ENCODE results near the gene LIME1. TPM values are rescaled to one million over a fixed set of nuclear protein-coding genes. Genes with fewer than 3 reads are reported as not detected.
A peak's percentile ranks its signal among the peaks of the same experiment; 100 is the strongest.

LIME1 gene
- total RNA-seq, 2 experiments from 2014 or later = 7.3 to 10.2 TPM

DNA sequence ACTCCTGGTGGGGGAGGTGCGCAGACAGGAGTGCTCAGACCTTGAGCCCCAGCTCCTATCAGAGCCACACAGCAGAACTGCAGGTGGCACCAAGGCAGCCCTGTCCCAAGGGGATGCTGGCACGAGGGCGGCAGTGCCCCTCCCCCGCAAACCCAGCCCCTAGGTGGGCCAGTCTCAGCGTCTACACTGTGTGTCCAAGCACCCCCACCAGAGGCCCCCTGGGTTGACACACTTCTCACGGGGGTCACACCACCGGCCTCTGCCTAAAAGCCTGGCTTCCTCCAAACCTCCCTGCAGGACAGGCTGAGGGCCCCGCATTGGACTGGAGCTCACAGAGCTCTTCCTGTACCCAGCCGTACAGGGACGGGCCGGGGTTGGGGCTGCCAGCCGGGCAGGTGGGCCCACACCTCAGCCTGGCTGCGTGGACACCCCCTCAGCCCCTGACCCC is 11.2 kb downstream of the LIME1 start:
- no peaks in the 10 kb centered on the region for H3K9me3 Mint-ChIP-seq (ENCODE audit: low read depth)
- DNase-seq (no peak), ATAC-seq (no peak)
- no peaks in the 10 kb centered on the region for H3K27me3 Mint-ChIP-seq
- H3K4me3 Mint-ChIP-seq = no peak overlapping the region
- ChIA-PET CTCF (interaction anchor here (0.8 kb wide), 1 partner anchor 22 kb away, joined by 3 read pairs; no protein-coding TSS in a partner anchor), POLR2A (no interaction called here)
- no peak overlapping the region for H3K27ac Mint-ChIP-seq
- peaks cover 2% of the 10 kb centered on the region for H3K36me3 Mint-ChIP-seq (ENCODE audit: low read depth)
- peaks cover 20% of the 10 kb centered on the region for H3K4me1 Mint-ChIP-seq
- intact Hi-C loops (cut with DNase I, micrococcal nuclease) = no loop called here

DNA sequence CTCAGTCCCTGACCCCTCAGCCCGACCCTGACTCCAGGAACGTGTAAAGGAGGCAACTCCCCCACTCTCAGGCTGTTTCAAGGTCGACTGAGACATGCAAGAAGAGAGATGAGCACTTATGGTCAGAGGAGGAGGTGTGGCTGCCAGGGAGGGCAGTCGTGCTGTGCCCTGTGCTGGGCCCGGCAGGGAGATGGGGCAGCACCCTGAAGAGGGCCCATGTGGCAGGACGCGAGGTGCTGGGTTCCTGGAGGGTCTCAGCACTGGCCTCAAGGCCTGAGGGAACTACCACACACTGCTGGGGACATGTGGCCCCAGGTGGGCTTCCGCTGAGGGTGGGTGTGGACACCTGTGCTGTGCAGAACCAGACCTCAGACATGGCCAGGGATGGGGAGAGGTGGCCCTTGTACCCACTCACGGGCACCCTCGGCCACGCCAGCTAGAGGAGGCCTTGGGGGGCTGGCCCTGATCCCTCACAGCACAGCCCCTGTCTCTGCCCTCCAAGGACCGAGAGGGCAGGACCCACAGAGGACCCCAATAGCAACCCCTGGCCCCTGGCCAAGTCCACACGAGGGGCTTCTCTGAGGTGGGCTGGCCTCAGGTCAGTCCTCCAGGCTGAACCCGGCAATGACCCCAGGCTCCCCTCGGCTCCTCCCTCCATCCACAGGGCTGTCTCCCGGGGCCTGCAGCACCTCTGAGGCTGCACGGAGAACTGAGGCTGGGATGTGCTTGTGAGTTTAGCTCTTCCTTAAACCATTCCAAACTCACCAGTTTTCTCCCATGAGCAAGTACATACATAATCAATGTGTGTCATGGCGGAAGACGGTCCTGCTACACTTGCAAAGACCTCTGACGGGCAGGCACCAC is 11.8 kb downstream of the LIME1 start:
- DNase-seq = no peak
- ChIA-PET POLR2A (no interaction called here), CTCF (interaction anchor here (0.8 kb wide), 1 partner anchor 21 kb away, joined by 3 read pairs; no protein-coding TSS in a partner anchor)
- no peak overlapping the region for H3K4me3 Mint-ChIP-seq
- intact Hi-C loops (cut with DNase I, micrococcal nuclease) = no loop called here
- H3K27me3 Mint-ChIP-seq = no peaks in the 10 kb centered on the region
- no peaks in the 10 kb centered on the region for H3K9me3 Mint-ChIP-seq (ENCODE audit: low read depth)
- H3K36me3 Mint-ChIP-seq (ENCODE audit: low read depth) = peaks cover 2% of the 10 kb centered on the region
- no peak for ATAC-seq
- peaks cover 20% of the 10 kb centered on the region for H3K4me1 Mint-ChIP-seq
- peak overlapping the region; percentile 34 for H3K27ac Mint-ChIP-seq

DNA sequence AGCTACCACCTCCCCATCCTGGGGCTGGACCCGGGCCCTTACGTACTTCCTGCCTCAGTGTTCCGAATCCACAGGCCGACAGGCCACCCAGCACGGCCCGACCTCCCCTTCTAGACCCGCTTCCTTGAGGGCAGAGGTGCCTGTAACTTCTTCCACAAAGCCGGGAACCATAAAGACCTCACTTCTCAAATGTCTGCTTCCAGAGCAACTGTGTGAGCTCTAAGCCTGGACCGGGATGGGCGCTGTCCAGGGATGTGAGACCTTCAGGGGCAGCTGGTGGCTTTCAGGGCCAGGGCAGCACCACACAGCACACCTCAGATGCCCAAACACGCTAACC is 12.4 kb downstream of the LIME1 start:
- POLR2A ChIA-PET = no interaction called here
- Mint-ChIP-seq H3K36me3 (ENCODE audit: low read depth) (no peaks in the 10 kb centered on the region), H3K4me1 (peaks cover 20% of the 10 kb centered on the region), H3K27me3 (no peaks in the 10 kb centered on the region), H3K9me3 (ENCODE audit: low read depth) (no peaks in the 10 kb centered on the region), H3K27ac (peak overlapping the region; percentile 34), H3K4me3 (no peak overlapping the region)
- intact Hi-C loops (cut with DNase I, micrococcal nuclease) = no loop called here
- DNase-seq (no peak), ATAC-seq (no peak)
- CTCF ChIA-PET = no interaction called here

DNA sequence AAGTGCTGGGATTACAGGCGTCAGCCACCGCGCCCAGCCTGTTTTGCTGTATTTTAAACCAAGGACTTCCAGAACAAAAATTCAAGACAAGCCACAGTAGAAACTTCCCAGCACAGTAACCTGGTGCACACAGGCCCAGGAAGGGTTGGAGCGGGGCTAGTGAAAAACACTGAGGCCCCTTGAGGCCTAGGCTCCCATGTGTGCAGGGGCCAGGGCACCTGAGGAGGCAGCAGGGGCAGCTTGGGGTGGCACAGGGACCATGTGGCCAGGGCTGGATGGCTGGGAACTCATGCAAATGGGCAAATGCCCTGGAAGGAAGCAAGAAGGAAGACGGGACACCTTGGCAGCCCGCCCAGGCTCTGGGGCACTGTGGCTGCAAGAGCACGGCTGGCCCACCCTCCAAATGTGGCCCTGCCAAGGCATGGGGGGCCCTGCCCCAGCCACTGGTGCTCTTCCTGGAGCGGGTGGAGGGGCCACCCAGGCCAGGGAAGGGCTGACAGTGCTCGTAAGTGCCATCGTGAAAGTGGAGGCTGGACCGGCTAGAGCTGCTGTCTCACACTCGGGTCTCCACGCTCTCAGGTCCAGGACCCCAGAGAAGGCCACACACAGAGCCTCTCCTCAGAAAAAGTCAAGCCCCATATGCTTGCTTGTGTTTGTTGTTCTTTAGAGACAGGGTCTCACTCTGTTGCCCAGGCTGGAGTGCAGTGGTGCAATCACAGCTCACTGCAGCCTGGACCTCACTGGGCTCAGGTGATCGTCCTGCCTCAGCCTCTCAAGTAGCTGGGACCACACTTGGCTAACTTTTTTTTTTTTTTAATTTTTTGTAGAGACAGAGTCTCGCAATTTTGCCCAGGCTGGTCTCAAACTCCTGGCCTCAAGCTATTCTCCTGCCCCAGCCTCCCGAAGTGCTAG is 13.4 kb downstream of the LIME1 start:
- POLR2A ChIA-PET = no interaction called here
- H3K27ac Mint-ChIP-seq = peak overlapping the region; percentile 89

DNA sequence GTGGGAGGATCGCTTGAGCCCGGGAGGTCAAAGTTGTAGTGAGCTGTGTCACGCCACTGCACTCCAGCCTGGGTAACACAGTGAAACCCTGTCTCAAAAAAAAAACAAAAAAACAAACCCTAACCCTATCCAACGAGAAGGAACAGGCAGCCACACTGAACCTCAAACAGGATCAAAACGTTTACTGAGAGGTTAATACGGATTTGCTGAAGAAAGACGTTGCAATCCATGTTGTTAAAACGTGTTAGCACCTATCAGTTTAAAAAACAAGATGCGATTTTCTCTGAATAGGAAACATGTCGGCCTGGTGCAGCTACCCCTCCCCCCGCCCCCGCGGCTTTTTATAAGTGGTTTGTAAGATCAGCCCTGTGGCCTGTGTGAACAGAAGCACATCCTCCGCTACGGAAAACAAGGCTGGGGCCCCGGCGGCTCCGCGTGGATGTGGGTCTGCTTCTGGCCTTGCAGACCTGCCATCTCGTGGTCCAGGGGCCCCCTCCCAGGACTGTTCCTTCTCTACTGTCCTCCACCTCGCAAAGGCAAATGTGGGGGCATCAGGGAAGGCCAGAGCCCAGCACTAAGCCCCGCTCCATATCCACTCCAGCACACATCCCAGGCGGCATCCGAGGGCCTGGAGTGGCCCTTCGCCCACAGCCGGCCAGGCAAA is 14.5 kb downstream of the LIME1 start:
- H3K36me3 Mint-ChIP-seq (ENCODE audit: low read depth) = no peaks in the 10 kb centered on the region
- CTCF ChIA-PET = interaction anchor here (0.6 to 0.9 kb wide), 2 partner anchors 38 to 114 kb away, joined by 3 read pairs; no protein-coding TSS in a partner anchor
- H3K9me3 Mint-ChIP-seq (ENCODE audit: low read depth) = no peaks in the 10 kb centered on the region
- intact Hi-C loops (cut with DNase I, micrococcal nuclease) = loop anchor here in 1 of 2 experiments (1.0 kb wide), 2 partner anchors 44 to 114 kb away; partner anchors contain the start of genes ARFRP1 and TPD52L2
- H3K27ac Mint-ChIP-seq = peak overlapping the region; percentile 89
- ATAC-seq (peak; percentile 85), DNase-seq (peak; percentile 81)
- peaks cover 20% of the 10 kb centered on the region for H3K4me1 Mint-ChIP-seq
- no peaks in the 10 kb centered on the region for H3K27me3 Mint-ChIP-seq
- POLR2A ChIA-PET = interaction anchor here (0.8 kb wide), 1 partner anchor 23 kb away, joined by 8 read pairs; no protein-coding TSS in a partner anchor
- H3K4me3 Mint-ChIP-seq = peak overlapping the region; percentile 49

More for the DNA sequence above, 13.4 kb downstream of the LIME1 start:
- Mint-ChIP-seq H3K4me3 (no peak overlapping the region), H3K4me1 (peaks cover 20% of the 10 kb centered on the region), H3K27me3 (no peaks in the 10 kb centered on the region), H3K36me3 (ENCODE audit: low read depth) (no peaks in the 10 kb centered on the region), H3K9me3 (ENCODE audit: low read depth) (no peaks in the 10 kb centered on the region)
- intact Hi-C loops (cut with DNase I, micrococcal nuclease) = no loop called here
- ATAC-seq (no peak), DNase-seq (no peak)
- CTCF ChIA-PET = interaction anchor here (0.6 kb wide), 1 partner anchor 14 kb away, joined by 3 read pairs; the partner anchor contains the start of gene LIME1

DNA sequence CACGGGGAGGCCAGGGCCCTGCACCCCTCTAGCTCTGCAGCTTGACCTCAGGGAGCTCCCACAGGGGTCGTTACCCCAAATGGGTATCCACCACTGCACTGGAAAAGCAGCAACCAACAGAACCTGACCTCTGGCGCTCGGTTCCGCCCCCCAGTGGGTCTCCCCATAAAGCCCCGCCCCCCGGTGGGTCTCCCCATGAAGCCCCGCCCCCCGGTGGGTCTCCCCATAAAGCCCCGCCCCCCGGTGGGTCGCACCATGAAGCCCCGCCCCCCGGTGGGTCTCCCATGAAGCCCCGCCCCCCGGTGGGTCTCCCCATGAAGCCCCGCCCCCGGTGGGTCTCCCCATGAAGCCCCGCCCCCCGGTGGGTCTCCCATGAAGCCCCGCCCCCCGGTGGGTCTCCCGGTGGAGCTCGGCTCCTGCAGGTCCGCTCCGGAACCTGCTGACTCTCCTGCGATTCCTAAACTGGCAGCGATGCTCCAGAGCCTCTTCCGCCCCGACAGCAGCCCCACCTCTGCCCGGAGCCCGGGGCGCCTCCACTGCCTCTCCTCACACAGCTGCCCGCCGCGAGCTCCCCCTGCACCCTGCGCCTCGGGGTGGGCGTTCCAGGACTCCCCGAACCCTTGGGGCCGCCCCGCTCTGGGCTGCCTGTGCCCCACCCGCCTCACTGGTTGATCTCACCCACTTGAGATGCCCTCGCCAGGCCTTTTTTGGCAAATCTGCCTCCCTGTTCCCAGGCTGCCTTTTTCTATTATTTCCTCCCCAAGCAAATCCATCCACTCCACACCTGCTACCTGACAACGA is 15.2 kb downstream of the LIME1 start:
- Mint-ChIP-seq H3K27me3 (no peaks in the 10 kb centered on the region), H3K4me3 (peak overlapping the region; percentile 49), H3K36me3 (ENCODE audit: low read depth) (no peaks in the 10 kb centered on the region), H3K4me1 (peaks cover 22% of the 10 kb centered on the region), H3K27ac (peak overlapping the region; percentile 89), H3K9me3 (ENCODE audit: low read depth) (no peaks in the 10 kb centered on the region)
- POLR2A ChIA-PET = no interaction called here
- intact Hi-C loops (cut with DNase I, micrococcal nuclease) = loop anchor here in 1 of 2 experiments (1.0 kb wide), 2 partner anchors 44 to 114 kb away; partner anchors contain the start of genes ARFRP1 and TPD52L2
- ATAC-seq (peak; percentile 43), DNase-seq (peak; percentile 60)
- CTCF ChIA-PET = interaction anchor here (0.6 to 0.9 kb wide), 2 partner anchors 39 to 113 kb away, joined by 3 read pairs; no protein-coding TSS in a partner anchor

DNA sequence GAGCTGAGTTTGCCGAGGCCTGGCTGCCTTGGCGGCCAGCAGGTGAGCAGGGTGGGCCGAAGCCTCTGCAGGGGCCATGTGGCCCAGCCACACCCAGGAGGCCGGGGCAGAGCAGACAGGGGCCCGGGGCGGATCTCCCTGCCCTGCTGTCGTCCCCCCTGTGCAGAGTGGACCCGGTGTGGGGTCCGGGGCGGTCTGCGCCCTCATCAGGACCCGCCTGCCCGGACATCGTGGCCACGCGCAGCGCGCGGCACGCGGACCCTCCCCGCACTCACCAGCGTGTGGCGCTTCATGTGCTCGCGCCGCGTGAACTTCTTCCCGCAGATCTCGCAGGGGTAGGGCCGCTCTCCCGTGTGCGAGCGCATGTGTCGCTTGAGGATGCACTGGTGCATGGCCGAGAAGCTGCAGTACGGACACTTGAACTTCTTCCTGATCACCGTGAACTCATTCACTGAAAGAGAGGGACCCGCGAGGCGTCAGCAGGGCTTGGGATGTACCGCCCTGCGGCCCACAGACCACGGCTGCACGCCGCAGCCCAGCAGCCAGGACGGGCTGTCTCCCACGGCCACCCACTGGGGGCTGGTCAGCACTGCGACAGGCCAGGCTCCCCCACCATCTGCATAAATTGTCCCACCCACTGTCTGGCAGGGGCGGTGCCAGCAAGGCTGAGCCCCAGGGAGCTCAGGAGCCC is 16.1 kb downstream of the LIME1 start:
- ATAC-seq (no peak), DNase-seq (no peak)
- Mint-ChIP-seq H3K4me3 (no peak overlapping the region), H3K36me3 (ENCODE audit: low read depth) (no peaks in the 10 kb centered on the region), H3K4me1 (peaks cover 25% of the 10 kb centered on the region), H3K27ac (no peak overlapping the region), H3K27me3 (no peaks in the 10 kb centered on the region), H3K9me3 (ENCODE audit: low read depth) (no peaks in the 10 kb centered on the region)
- intact Hi-C loops (cut with DNase I, micrococcal nuclease) = no loop called here
- CTCF ChIA-PET = interaction anchor here (0.6 kb wide), 2 partner anchors 75 to 291 kb away, joined by 3 read pairs; no protein-coding TSS in a partner anchor
- POLR2A ChIA-PET = no interaction called here

DNA sequence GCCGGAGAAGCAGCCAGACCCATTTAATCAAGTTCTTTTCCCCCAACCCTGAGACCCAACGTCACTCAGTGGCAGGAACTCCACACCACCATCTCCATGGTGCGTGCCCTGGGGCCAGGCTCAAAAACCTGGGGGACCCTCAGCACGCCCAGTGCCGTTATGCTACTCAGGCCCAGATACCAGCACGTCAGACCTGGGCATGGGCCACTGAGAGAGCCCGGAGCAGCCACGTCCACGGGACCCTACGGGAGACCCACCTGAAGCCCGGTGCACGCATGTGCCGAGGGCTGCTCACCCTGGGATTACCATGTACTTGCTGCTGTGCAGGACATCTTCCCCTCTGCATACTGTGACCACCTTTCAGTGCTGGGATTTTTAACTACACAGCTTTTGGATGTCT is 16.9 kb downstream of the LIME1 start:
- ChIA-PET POLR2A (no interaction called here), CTCF (interaction anchor here (0.6 to 0.7 kb wide), 2 partner anchors 9 to 74 kb away, joined by 3 read pairs; no protein-coding TSS in a partner anchor)
- DNase-seq = no peak
- H3K9me3 Mint-ChIP-seq (ENCODE audit: low read depth) = no peaks in the 10 kb centered on the region
- peaks cover 25% of the 10 kb centered on the region for H3K4me1 Mint-ChIP-seq
- no peak overlapping the region for H3K27ac Mint-ChIP-seq
- no peaks in the 10 kb centered on the region for H3K36me3 Mint-ChIP-seq (ENCODE audit: low read depth)
- H3K4me3 Mint-ChIP-seq = no peak overlapping the region
- no peaks in the 10 kb centered on the region for H3K27me3 Mint-ChIP-seq
- ATAC-seq = no peak
- intact Hi-C loops (cut with DNase I, micrococcal nuclease) = no loop called here

DNA sequence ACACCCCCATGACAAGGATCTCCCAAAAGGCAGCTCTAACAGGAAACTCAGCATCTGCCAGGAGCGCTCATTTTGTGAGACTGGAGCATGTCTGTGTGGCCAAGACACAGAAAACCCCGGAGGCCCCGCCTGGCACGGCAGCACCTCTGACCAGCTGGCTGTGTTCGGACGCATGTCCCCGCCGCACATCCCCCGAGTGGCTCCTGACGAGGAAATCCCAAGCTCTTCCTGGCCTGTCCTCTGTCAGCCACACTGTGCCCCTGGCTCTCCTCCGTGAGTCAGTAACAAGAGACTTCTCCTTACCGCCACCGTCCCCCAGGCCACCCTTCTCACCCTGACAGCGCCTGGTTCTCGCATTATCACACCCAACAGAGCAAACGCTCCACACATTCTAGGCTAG is 17.5 kb downstream of the LIME1 start:
- intact Hi-C loops (cut with DNase I, micrococcal nuclease) = no loop called here
- Mint-ChIP-seq H3K9me3 (ENCODE audit: low read depth) (no peaks in the 10 kb centered on the region), H3K27me3 (no peaks in the 10 kb centered on the region), H3K4me1 (peaks cover 23% of the 10 kb centered on the region), H3K36me3 (ENCODE audit: low read depth) (no peaks in the 10 kb centered on the region), H3K27ac (no peak overlapping the region), H3K4me3 (no peak overlapping the region)
- POLR2A ChIA-PET = no interaction called here
- no peak for DNase-seq
- CTCF ChIA-PET = interaction anchor here (0.7 kb wide), 1 partner anchor 9 kb away, joined by 3 read pairs; no protein-coding TSS in a partner anchor
- ATAC-seq = no peak
